Neural progenitor cell (in vitro differentiated cells): ENCODE data around the gene SDK1. TPM values are rescaled to one million over a fixed set of nuclear protein-coding genes. Genes with fewer than 3 reads are reported as not detected.

Experiments
- DNase-seq: peaks from one replicate; pipeline ENCODE4 v3.0.0-alpha.2; 2016; ENCODE audit warnings: low spot score
- H2AFZ ChIP-seq: fragments of 200-600 bp; sonication (generic); replicated peaks from 2 replicates; pipeline ENCODE4 v1.6.1; 2016; ENCODE audit warnings: antibody characterized with exemption
- H3F3A ChIP-seq: fragments of 200-600 bp; sonication (generic); 2 replicates; pipeline ENCODE4 v1.6.1; 2016; ENCODE audit warnings: antibody characterized with exemption, low read depth
- H3K27ac ChIP-seq: fragments of 200-600 bp; sonication (generic); 2 replicates; pipeline ENCODE4 v1.5.1; 2016; ENCODE audit warnings: mild to moderate bottlenecking
- H3K27me3 ChIP-seq: fragments of 200-600 bp; sonication (generic); 2 replicates; pipeline ENCODE4 v1.6.1; 2016; ENCODE audit warnings: mild to moderate bottlenecking, moderate library complexity
- H3K36me3 ChIP-seq: fragments of 200-600 bp; sonication (generic); 2 replicates; pipeline ENCODE4 v1.5.1; 2016
- H3K4me1 ChIP-seq: fragments of 200-600 bp; sonication (generic); 2 replicates; pipeline ENCODE4 v1.6.1; 2016; ENCODE audit warnings: mixed run types
- H3K4me2 ChIP-seq: fragments of 200-600 bp; sonication (generic); 2 replicates; pipeline ENCODE4 v1.6.1; 2016
- H3K4me3 ChIP-seq: fragments of 200-600 bp; sonication (generic); 2 replicates; pipeline ENCODE4 v1.5.1; 2016
- H3K79me2 ChIP-seq: fragments of 200-600 bp; sonication (generic); 2 replicates; pipeline ENCODE4 v1.6.1; 2016; ENCODE audit warnings: low read depth
- H3K9ac ChIP-seq: fragments of 200-600 bp; sonication (generic); 2 replicates; pipeline ENCODE4 v1.6.1; 2016
- H3K9me3 ChIP-seq: fragments of 200-600 bp; sonication (generic); 2 replicates; pipeline ENCODE4 v1.5.1; 2016; ENCODE audit warnings: low read depth
- H4K20me1 ChIP-seq: fragments of 200-600 bp; sonication (generic); 2 replicates; pipeline ENCODE4 v1.6.1; 2016; ENCODE audit warnings: low read depth
- H3K27ac Mint-ChIP-seq: 3 replicates; pipeline ENCODE4 v1.8.0; 2021; ENCODE audit warnings: mixed read lengths
- H3K27me3 Mint-ChIP-seq: 2 replicates; pipeline ENCODE4 v1.8.0; 2022; ENCODE audit warnings: low read depth, mild to moderate bottlenecking, inconsistent platforms, moderate library complexity, mixed read lengths; ENCODE audit not compliant: insufficient read depth
- H3K36me3 Mint-ChIP-seq: 3 replicates; pipeline ENCODE4 v1.8.0; 2021; ENCODE audit warnings: mixed read lengths
- H3K4me1 Mint-ChIP-seq: 3 replicates; pipeline ENCODE4 v1.8.0; 2021; ENCODE audit warnings: mixed read lengths
- H3K4me3 Mint-ChIP-seq: 3 replicates; pipeline ENCODE4 v1.8.0; 2021; ENCODE audit warnings: mild to moderate bottlenecking, moderate library complexity, mixed read lengths
- H3K9me3 Mint-ChIP-seq: 3 replicates; pipeline ENCODE4 v1.8.0; 2020; ENCODE audit warnings: mixed read lengths
- CTCF ChIP-seq: fragments of 200-600 bp; sonication (generic); IDR thresholded peaks from 2 replicates; pipeline ENCODE4 v1.5.1; 2017; ENCODE audit warnings: antibody characterized with exemption, mild to moderate bottlenecking
- EZH2 ChIP-seq: fragments of 200-600 bp; sonication (generic); IDR thresholded peaks from 2 replicates; pipeline ENCODE4 v1.6.1; 2017; ENCODE audit warnings: antibody characterized with exemption, mild to moderate bottlenecking, moderate library complexity
- EZH2phosphoT487 ChIP-seq: fragments of 200-600 bp; sonication (generic); IDR thresholded peaks from 2 replicates; pipeline ENCODE4 v1.6.1; 2017; ENCODE audit warnings: antibody characterized with exemption
- total RNA-seq: library from RNA; depleted of rRNA; stranded (reverse); fragments of >200 nt; gene quantifications from 2 replicates; pipeline ENCODE4 v1.2.3, GENCODE V29; 2015; ENCODE audit warnings: low replicate concordance

SDK1 gene
- total RNA-seq, 1 donor from 2014 or later, result 4.9 TPM

GRCh38 chr7:3896169-3896765, 595.2 kb downstream of the SDK1 start:
- H3K36me3 Mint-ChIP-seq, result peaks cover 5% of the 10 kb centered on the region
- H3F3A ChIP-seq, result no peaks in the 10 kb centered on the region
- peaks cover 2% of the 10 kb centered on the region for H3K9me3 Mint-ChIP-seq
- DNase-seq, result no peak
- H2AFZ ChIP-seq, result no peak overlapping the region
- H3K4me2 ChIP-seq, result no peak overlapping the region
- H3K27ac Mint-ChIP-seq, result no peak overlapping the region
- H3K27me3 ChIP-seq, result no peaks in the 10 kb centered on the region
- H3K27me3 Mint-ChIP-seq, result peaks cover 2% of the 10 kb centered on the region
- H3K36me3 ChIP-seq, result no peaks in the 10 kb centered on the region
- no peak overlapping the region for H3K4me3 Mint-ChIP-seq
- H4K20me1 ChIP-seq, result no peaks in the 10 kb centered on the region
- no peak overlapping the region for H3K9ac ChIP-seq
- peaks cover 6% of the 10 kb centered on the region for H3K4me1 ChIP-seq
- H3K9me3 ChIP-seq, result no peaks in the 10 kb centered on the region
- no peaks in the 10 kb centered on the region for H3K79me2 ChIP-seq
- H3K27ac ChIP-seq, result no peak overlapping the region
- no peak overlapping the region for H3K4me3 ChIP-seq
- TF ChIP-seq EZH2phosphoT487 (no peak), EZH2 (no peak), CTCF (no peak)
- peaks cover 21% of the 10 kb centered on the region for H3K4me1 Mint-ChIP-seq

- Histone ChIP-seq H3K27me3 (no peaks in the 10 kb centered on the region), H3F3A (no peaks in the 10 kb centered on the region), H3K79me2 (no peaks in the 10 kb centered on the region), H3K9ac (no peak overlapping the region), H3K9me3 (no peaks in the 10 kb centered on the region), H3K36me3 (no peaks in the 10 kb centered on the region), H3K4me3 (no peak overlapping the region), H3K4me2 (no peak overlapping the region), H2AFZ (no peak overlapping the region), H3K27ac (no peak overlapping the region), H4K20me1 (no peaks in the 10 kb centered on the region), H3K4me1 (peaks cover 6% of the 10 kb centered on the region)
- DNase-seq, result peak; percentile 49
- H3K4me1 Mint-ChIP-seq, result peaks cover 21% of the 10 kb centered on the region
- no peak overlapping the region for H3K4me3 Mint-ChIP-seq
- H3K27ac Mint-ChIP-seq, result no peak overlapping the region
- no peaks in the 10 kb centered on the region for H3K9me3 Mint-ChIP-seq
- peaks cover 3% of the 10 kb centered on the region for H3K36me3 Mint-ChIP-seq
- TF ChIP-seq EZH2, result no peak
- TF ChIP-seq CTCF, result peak; percentile 79
- TF ChIP-seq EZH2phosphoT487, result no peak
- H3K27me3 Mint-ChIP-seq, result peaks cover 1% of the 10 kb centered on the region
These were observed 596.6 kb downstream of the SDK1 start for GRCh38 chr7:3897430-3898372.

- no peaks in the 10 kb centered on the region for H3K36me3 Mint-ChIP-seq
- no peaks in the 10 kb centered on the region for H3K27me3 ChIP-seq
- peaks cover 6% of the 10 kb centered on the region for H3K4me1 ChIP-seq
- no peak overlapping the region for H3K4me3 Mint-ChIP-seq
- peak overlapping the region; percentile 73 for H3K27ac Mint-ChIP-seq
- H3K27ac ChIP-seq, result no peak overlapping the region
- TF ChIP-seq EZH2 (no peak), CTCF (no peak), EZH2phosphoT487 (no peak)
- no peak overlapping the region for H3K9ac ChIP-seq
- H2AFZ ChIP-seq, result no peak overlapping the region
- H3K27me3 Mint-ChIP-seq, result no peaks in the 10 kb centered on the region
- H3K4me1 Mint-ChIP-seq, result peaks cover 21% of the 10 kb centered on the region
- no peaks in the 10 kb centered on the region for H4K20me1 ChIP-seq
- H3K4me3 ChIP-seq, result no peak overlapping the region
- H3K4me2 ChIP-seq, result no peak overlapping the region
- H3K36me3 ChIP-seq, result no peaks in the 10 kb centered on the region
- no peaks in the 10 kb centered on the region for H3F3A ChIP-seq
- no peaks in the 10 kb centered on the region for H3K79me2 ChIP-seq
- DNase-seq, result peak; percentile 10
- H3K9me3 Mint-ChIP-seq, result no peaks in the 10 kb centered on the region
- no peaks in the 10 kb centered on the region for H3K9me3 ChIP-seq
These were observed 598.5 kb downstream of the SDK1 start for GRCh38 chr7:3899559-3899991.
